ENCODE results near the gene IL13RA2. TPM values are rescaled to one million over a fixed set of nuclear protein-coding genes. Genes with fewer than 3 reads are reported as not detected.

Gene IL13RA2
- total RNA-seq, 2 donors from 2014 or later, result not detected

- peaks cover 0 to 2% of the 10 kb centered on the region in 2 donors for H3K9me3 Mint-ChIP-seq
- H3K4me1 Mint-ChIP-seq (ENCODE audit: low read depth), result no peaks in the 10 kb centered on the region
- no peak overlapping the region for H3K4me3 Mint-ChIP-seq
- H3K36me3 Mint-ChIP-seq (ENCODE audit: insufficient read depth in 2 of 2), result no peaks in the 10 kb centered on the region
- H3K27me3 Mint-ChIP-seq (ENCODE audit: low read depth), result peaks cover 17% of the 10 kb centered on the region
- H3K27ac Mint-ChIP-seq, result no peak overlapping the region
- ATAC-seq (replicated peaks in 1 of 2) (no peak), DNase-seq (no peak)
These were observed 53.0 kb downstream of the IL13RA2 start for GRCh38 chrX:114964374-114964773.

- no peak overlapping the region for H3K27ac Mint-ChIP-seq
- H3K4me1 Mint-ChIP-seq (ENCODE audit: low read depth), result no peaks in the 10 kb centered on the region
- H3K4me3 Mint-ChIP-seq, result no peak overlapping the region
- ATAC-seq (replicated peaks in 1 of 2), result no peak
- H3K36me3 Mint-ChIP-seq (ENCODE audit: insufficient read depth in 2 of 2), result no peaks in the 10 kb centered on the region
- peaks cover 19% of the 10 kb centered on the region for H3K27me3 Mint-ChIP-seq (ENCODE audit: low read depth)
- DNase-seq, result no peak
- peaks cover 0 to 2% of the 10 kb centered on the region in 2 donors for H3K9me3 Mint-ChIP-seq
These were observed 55.2 kb downstream of the IL13RA2 start for GRCh38 chrX:114962209-114962608.

GRCh38 chrX:114959729-114960128 is 57.7 kb downstream of the IL13RA2 start:
- Mint-ChIP-seq H3K4me3 (no peak overlapping the region), H3K27me3 (ENCODE audit: low read depth) (peaks cover 10% of the 10 kb centered on the region), H3K36me3 (ENCODE audit: insufficient read depth in 2 of 2) (no peaks in the 10 kb centered on the region), H3K9me3 (no peaks in the 10 kb centered on the region), H3K4me1 (ENCODE audit: low read depth) (no peaks in the 10 kb centered on the region), H3K27ac (no peak overlapping the region)
- ATAC-seq (replicated peaks in 1 of 2) (no peak), DNase-seq (no peak)

Other genes with a start within 250 kb of the IL13RA2 start
- gene RBMXL3, start 171.8 kb upstream of the IL13RA2 start, total RNA-seq, result not detected
- not detected for gene LRCH2, start 216.5 kb upstream of the IL13RA2 start, total RNA-seq